ENCODE results near the gene DTNA.
"Not testable (repeated sequence)": the region's sequence is repeated elsewhere in the genome, so short reads cannot be mapped to it uniquely, and the experiment has no call there.

DTNA gene

GRCh38 chr18:34911661-34912384, 201.7 kb downstream of the DTNA start:
- TF ChIP-seq, protein P1, sequence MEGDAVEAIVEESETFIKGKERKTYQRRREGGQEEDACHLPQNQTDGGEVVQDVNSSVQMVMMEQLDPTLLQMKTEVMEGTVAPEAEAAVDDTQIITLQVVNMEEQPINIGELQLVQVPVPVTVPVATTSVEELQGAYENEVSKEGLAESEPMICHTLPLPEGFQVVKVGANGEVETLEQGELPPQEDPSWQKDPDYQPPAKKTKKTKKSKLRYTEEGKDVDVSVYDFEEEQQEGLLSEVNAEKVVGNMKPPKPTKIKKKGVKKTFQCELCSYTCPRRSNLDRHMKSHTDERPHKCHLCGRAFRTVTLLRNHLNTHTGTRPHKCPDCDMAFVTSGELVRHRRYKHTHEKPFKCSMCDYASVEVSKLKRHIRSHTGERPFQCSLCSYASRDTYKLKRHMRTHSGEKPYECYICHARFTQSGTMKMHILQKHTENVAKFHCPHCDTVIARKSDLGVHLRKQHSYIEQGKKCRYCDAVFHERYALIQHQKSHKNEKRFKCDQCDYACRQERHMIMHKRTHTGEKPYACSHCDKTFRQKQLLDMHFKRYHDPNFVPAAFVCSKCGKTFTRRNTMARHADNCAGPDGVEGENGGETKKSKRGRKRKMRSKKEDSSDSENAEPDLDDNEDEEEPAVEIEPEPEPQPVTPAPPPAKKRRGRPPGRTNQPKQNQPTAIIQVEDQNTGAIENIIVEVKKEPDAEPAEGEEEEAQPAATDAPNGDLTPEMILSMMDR (IDR thresholded peaks at IDR 0.05; ENCODE audit: borderline replicate concordance, control extremely low read depth, extremely low read depth, insufficient read depth, missing control alignments): no peak
- DNase-seq (ENCODE audit: low spot score): no peak
- in situ Hi-C loops (cut with MboI; ENCODE audit: low sequenced_read_pairs, unreplicated experiment): no loop called here

GRCh38 chr18:34913837-34914661, 204.0 kb downstream of the DTNA start:
- in situ Hi-C loops (cut with MboI; ENCODE audit: low sequenced_read_pairs, unreplicated experiment): no loop called here
- TF ChIP-seq, protein P1 (IDR thresholded peaks at IDR 0.05; ENCODE audit: borderline replicate concordance, control extremely low read depth, extremely low read depth, insufficient read depth, missing control alignments): no peak
- no peak for DNase-seq (ENCODE audit: low spot score)

- no peak for DNase-seq (ENCODE audit: low spot score)
- TF ChIP-seq, protein P1 (IDR thresholded peaks at IDR 0.05; ENCODE audit: borderline replicate concordance, control extremely low read depth, extremely low read depth, insufficient read depth, missing control alignments): no peak
- in situ Hi-C loops (cut with MboI; ENCODE audit: low sequenced_read_pairs, unreplicated experiment): no loop called here
Measured at GRCh38 chr18:34915046-34915445, 204.9 kb downstream of the DTNA start.

DNA sequence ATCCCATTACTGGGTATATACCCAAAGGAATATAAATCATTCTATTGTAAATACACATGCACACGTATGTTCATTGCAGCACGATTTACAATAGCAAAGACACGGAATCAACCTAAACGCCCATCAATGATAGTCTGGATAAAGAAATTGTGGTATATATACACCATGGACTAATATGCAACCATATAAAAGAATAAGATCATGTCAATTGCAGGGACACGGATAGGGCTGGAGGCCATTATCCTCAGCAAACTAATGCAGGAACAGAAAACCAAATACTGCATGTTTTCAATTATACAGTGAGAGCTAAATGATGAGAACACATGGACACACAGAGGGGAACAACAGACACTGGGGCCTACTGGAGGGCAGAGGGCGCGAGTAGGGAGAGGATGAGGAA, 206.4 kb downstream of the DTNA start:
- DNase-seq (ENCODE audit: low spot score); in situ Hi-C loops (cut with MboI; ENCODE audit: low sequenced_read_pairs, unreplicated experiment): not testable (repeated sequence)

DNA sequence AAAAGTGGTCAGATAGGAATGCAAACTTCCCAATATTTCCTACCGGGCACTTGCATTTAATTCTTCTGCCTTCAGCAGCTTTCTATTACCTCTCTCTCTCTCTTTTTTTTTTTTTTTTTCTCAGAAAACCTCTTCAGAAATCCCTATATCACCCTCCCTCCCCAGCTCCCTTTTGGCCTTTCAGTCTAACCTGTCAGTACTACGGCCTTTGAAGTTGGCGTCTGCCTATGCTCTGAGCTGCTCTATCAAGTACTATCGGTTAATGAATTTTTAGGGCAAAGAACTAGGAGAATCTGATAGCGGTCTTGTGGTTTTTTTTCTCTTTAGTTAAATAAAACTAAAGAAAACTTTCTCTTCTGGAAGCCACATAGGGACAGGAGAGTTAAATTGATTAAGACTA, 208.8 kb downstream of the DTNA start:
- DNase-seq (ENCODE audit: low spot score): no peak
- TF ChIP-seq, protein P1 (IDR thresholded peaks at IDR 0.05; ENCODE audit: borderline replicate concordance, control extremely low read depth, extremely low read depth, insufficient read depth, missing control alignments): no peak
- in situ Hi-C loops (cut with MboI; ENCODE audit: low sequenced_read_pairs, unreplicated experiment): no loop called here

DNA sequence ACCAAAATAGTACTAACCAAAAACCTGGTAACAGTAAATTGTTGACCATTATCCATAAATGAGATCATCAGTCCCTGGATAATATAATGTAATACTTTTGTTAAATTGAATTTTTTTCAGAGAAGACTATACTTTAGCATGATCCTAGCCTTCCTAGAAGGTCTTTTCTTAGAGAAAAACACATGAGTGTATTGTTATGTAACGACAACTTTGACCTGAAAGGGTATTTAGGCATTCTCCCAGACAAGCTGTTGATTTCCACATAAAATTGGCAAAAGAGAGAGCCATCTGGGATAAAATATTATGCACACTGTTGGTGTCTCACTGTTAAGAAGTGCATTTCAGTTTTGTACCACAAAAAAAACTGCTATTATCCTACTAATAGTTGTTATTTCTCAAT, 211.1 kb downstream of the DTNA start:
- in situ Hi-C loops (cut with MboI; ENCODE audit: low sequenced_read_pairs, unreplicated experiment): no loop called here
- TF ChIP-seq, protein P1 (IDR thresholded peaks at IDR 0.05; ENCODE audit: borderline replicate concordance, control extremely low read depth, extremely low read depth, insufficient read depth, missing control alignments): no peak

GRCh38 chr18:34921811-34922385, 211.8 kb downstream of the DTNA start:
- DNase-seq (ENCODE audit: low spot score): no peak
- in situ Hi-C loops (cut with MboI; ENCODE audit: low sequenced_read_pairs, unreplicated experiment): no loop called here
- TF ChIP-seq, protein P1 (IDR thresholded peaks at IDR 0.05; ENCODE audit: borderline replicate concordance, control extremely low read depth, extremely low read depth, insufficient read depth, missing control alignments): no peak

More for the DNA sequence above, 211.1 kb downstream of the DTNA start:
- no peak for DNase-seq (ENCODE audit: low spot score)

DNA sequence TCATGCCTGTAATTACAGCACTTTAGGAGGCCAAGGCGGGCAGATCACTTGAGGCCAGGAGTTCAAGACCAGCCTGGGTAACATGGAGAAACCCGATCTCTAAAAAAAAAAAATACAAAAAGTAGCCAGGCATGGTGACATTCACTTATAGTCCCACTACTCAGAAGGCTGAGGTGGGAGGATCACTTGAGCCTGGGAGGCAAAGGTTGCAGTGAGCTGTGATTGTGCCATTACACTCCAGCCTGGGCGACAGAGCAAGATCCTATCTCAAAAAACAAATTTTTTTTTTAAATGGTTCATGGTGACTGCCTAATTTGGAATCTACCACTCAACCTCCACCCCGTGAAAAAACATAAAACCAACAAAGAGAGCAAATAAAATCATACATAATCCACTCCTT, 212.5 kb downstream of the DTNA start:
- in situ Hi-C loops (cut with MboI; ENCODE audit: low sequenced_read_pairs, unreplicated experiment); DNase-seq (ENCODE audit: low spot score): not testable (repeated sequence)

Data from GM13976 (cell line).